Aorta (tissue), 5 donors: ENCODE data around the gene SEPTIN10. TPM values are rescaled to one million over a fixed set of nuclear protein-coding genes. Genes with fewer than 3 reads are reported as not detected.

Source experiments
- ATAC-seq: fragments of 200-7000 bp; cut with Tn5 transposase; one replicate; pipeline ENCODE4 v1.9.1; 2022; ENCODE audit warnings: moderate library complexity; ENCODE audit not compliant: low FRiP score
- DNase-seq, 2 donors: peaks; one replicate each; pipeline ENCODE4 v3.0.0-alpha.2; 2020
- H3K27ac ChIP-seq, 2 donors: one replicate each; pipeline ENCODE4 v1.5.1; 2013; ENCODE audit warnings: low read length in 2 of 2, mild to moderate bottlenecking in 2 of 2, moderate library complexity in 2 of 2, control low read depth in 1 of 2, inconsistent platforms in 1 of 2, low read depth in 1 of 2
- H3K27me3 ChIP-seq, 2 donors: one replicate each; pipeline ENCODE4 v1.6.1; 2013; ENCODE audit warnings: control low read depth in 1 of 2, low read length in 1 of 2, mild to moderate bottlenecking in 1 of 2, moderate library complexity in 1 of 2; ENCODE audit not compliant: insufficient read depth in 2 of 2, control insufficient read depth in 1 of 2
- H3K36me3 ChIP-seq, 2 donors: one replicate each; pipeline ENCODE4 v1.6.1; 2013; ENCODE audit warnings: control low read depth in 1 of 2, low read length in 1 of 2, mild to moderate bottlenecking in 1 of 2; ENCODE audit not compliant: insufficient read depth in 2 of 2, control insufficient read depth in 1 of 2
- H3K4me1 ChIP-seq, 2 donors: one replicate each; pipeline ENCODE4 v1.6.1; 2013; ENCODE audit warnings: low read length in 2 of 2, control low read depth in 1 of 2, mild to moderate bottlenecking in 1 of 2, moderate library complexity in 1 of 2; ENCODE audit not compliant: insufficient read depth in 2 of 2, control insufficient read depth in 1 of 2
- H3K4me3 ChIP-seq, 2 donors: one replicate each; pipeline ENCODE4 v1.5.1; 2013; ENCODE audit warnings: low read length in 2 of 2, control low read depth in 1 of 2, mild to moderate bottlenecking in 1 of 2
- H3K9me3 ChIP-seq: one replicate; pipeline ENCODE4 v1.6.1; 2013; ENCODE audit warnings: mild to moderate bottlenecking, low read length; ENCODE audit not compliant: control insufficient read depth
- WGBS, 2 donors: extraction: QIAGEN DNeasy Blood & Tissue Kit; methylation state at CpG; one replicate each; pipeline ENCODE4 v1.1.7; 2013; 5-methylcytosine and 5-hydroxymethylcytosine counted together
- intact Hi-C, 2 donors: fragments of 100-400 bp; cut with DNase I; formaldehyde crosslinking; loops; one replicate each; pipeline versions ENCODE4 v1.14.2 to v1.15.0; 2022
- polyA plus RNA-seq, 2 donors: library from polyadenylated mRNA; stranded (reverse); fragments of 200-250 nt; gene quantifications; one replicate each; pipeline ENCODE4 v1.2.3, GENCODE V29; 2013
- total RNA-seq, 2 donors: library from RNA; stranded (reverse); fragmentation: NEBNext Ultra II Directional; extraction: Animal tissue kit (Norgen Biotek cat#: 25700); gene quantifications; one replicate each; pipeline ENCODE4 v1.2.1, GENCODE V29; 2021
- donor health status: healthy with polysubstance abuse.
- donor health status: Bipolar disorder and iron deficiency.
- donor health status: DM: no; HTN: no; CAD: no.
- donor health status: DM: no; HTN: no; CAD: no.
- donor health status: DM: yes; HTN: yes; CAD: no.

Gene SEPTIN10
- total and polyA plus RNA-seq, 4 donors, result 80.3 to 132 (median 107) TPM

- Histone ChIP-seq H3K4me3 (no peak overlapping the region), H3K4me1 (no peaks in the 10 kb centered on the region), H3K36me3 (peaks cover 0 to 2% of the 10 kb centered on the region in 2 donors), H3K27ac (peak overlapping the region in 1 of 2 donors; percentile 64), H3K9me3 (no peaks in the 10 kb centered on the region), H3K27me3 (no peaks in the 10 kb centered on the region)
- no peak for DNase-seq
- intact Hi-C loops, result loop anchor here (5.0 kb wide), 2 partner anchors 42 to 47 kb away; no protein-coding TSS in a partner anchor
- ATAC-seq, result peak; percentile 4
- 14 to 38% methylated on average over 3 of the region's 3 CpGs for WGBS, 2 donors
These were observed 119.4 kb downstream of the SEPTIN10 start for GRCh38 chr2:109494351-109494750.

GRCh38 chr2:109493176-109493935, 120.4 kb downstream of the SEPTIN10 start:
- H3K4me3 ChIP-seq, result no peak overlapping the region
- peaks cover 0 to 2% of the 10 kb centered on the region in 2 donors for H3K36me3 ChIP-seq
- WGBS, 2 donors, result 67 to 92% methylated on average over 4 of the region's 4 CpGs
- no peaks in the 10 kb centered on the region for H3K4me1 ChIP-seq
- intact Hi-C loops, result loop anchor here (5.0 kb wide), 2 partner anchors 41 to 46 kb away; no protein-coding TSS in a partner anchor
- H3K27ac ChIP-seq, result no peak overlapping the region
- ATAC-seq, result no peak
- H3K27me3 ChIP-seq, result no peaks in the 10 kb centered on the region
- DNase-seq, result no peak
- H3K9me3 ChIP-seq, result no peaks in the 10 kb centered on the region

Other genes with a start within 250 kb of the SEPTIN10 start
- 10 to 100 TPM; 12.0 to 15.0 TPM for gene SOWAHC, start 398 bp upstream of the SEPTIN10 start, total RNA-seq
- gene SOWAHC, start 398 bp upstream of the SEPTIN10 start, polyA plus RNA-seq, result 1 to 10 TPM; 5.6 to 7.9 TPM
- gene RGPD5, start 180.3 kb upstream of the SEPTIN10 start, total RNA-seq, result 100 to 1,000 TPM; 118 to 187 TPM
- gene RGPD5, start 180.3 kb upstream of the SEPTIN10 start, polyA plus RNA-seq, result 10 to 100 TPM in 1 of 2 donors, 1 to 10 TPM in 1; 3.5 to 24.9 TPM